ENCODE measurements around the gene TMEM62. TPM values are rescaled to one million over a fixed set of nuclear protein-coding genes. Genes with fewer than 3 reads are reported as not detected.

TMEM62 gene
- total RNA-seq, 1 experiment from 2014 or later, result 12.5 TPM

- intact Hi-C loops (cut with micrococcal nuclease; ENCODE audit: unreplicated experiment), result no loop called here
- ChIA-PET POLR2A (ENCODE audit: unreplicated experiment) (no interaction called here), CTCF (no interaction called here)
These were observed 65.6 kb downstream of the TMEM62 start for GRCh38 chr15:43198992-43199391.

GRCh38 chr15:43199945-43200488 lies 66.6 kb downstream of the TMEM62 start:
- H3K9me3 ChIP-seq (ENCODE audit: insufficient read depth, low read depth), result no peaks in the 10 kb centered on the region
- no peaks in the 10 kb centered on the region for H4K20me1 ChIP-seq (ENCODE audit: insufficient read depth)
- H3K36me3 ChIP-seq (ENCODE audit: low read depth), result no peaks in the 10 kb centered on the region
- CTCF ChIA-PET, result no interaction called here
- no TSS peak for BruUV-seq (replicated peaks)
- H3K27ac ChIP-seq, result no peak overlapping the region
- intact Hi-C loops (cut with micrococcal nuclease; ENCODE audit: unreplicated experiment), result no loop called here
- TF ChIP-seq CTCF (conservative IDR thresholded peaks at IDR 0.05) (no peak), EZH2 (IDR thresholded peaks at IDR 0.05; ENCODE audit: low read depth) (no peak)
- H3K4me3 ChIP-seq, result no peak overlapping the region
- no peak overlapping the region for H3K4me2 ChIP-seq
- H2AFZ ChIP-seq, result no peak overlapping the region
- H3K4me1 ChIP-seq (replicated peaks; ENCODE audit: insufficient read depth), result no peaks in the 10 kb centered on the region
- H3F3A ChIP-seq (ENCODE audit: insufficient read depth, low read depth), result no peaks in the 10 kb centered on the region
- no peaks in the 10 kb centered on the region for H3K79me2 ChIP-seq (ENCODE audit: low read depth)
- POLR2A ChIA-PET (ENCODE audit: unreplicated experiment), result no interaction called here
- H3K27me3 ChIP-seq (ENCODE audit: insufficient read depth, low read depth), result no peaks in the 10 kb centered on the region
- H3K9me2 ChIP-seq (ENCODE audit: insufficient read depth), result no peaks in the 10 kb centered on the region
- no peak for DNase-seq

More at GRCh38 chr15:43198992-43199391, 65.6 kb downstream of the TMEM62 start:
- Histone ChIP-seq H2AFZ (no peak overlapping the region), H3K27me3 (ENCODE audit: insufficient read depth, low read depth) (no peaks in the 10 kb centered on the region), H3K27ac (no peak overlapping the region), H3K79me2 (ENCODE audit: low read depth) (no peaks in the 10 kb centered on the region), H3K9me3 (ENCODE audit: insufficient read depth, low read depth) (no peaks in the 10 kb centered on the region), H3K9me2 (ENCODE audit: insufficient read depth) (no peaks in the 10 kb centered on the region), H3K4me3 (no peak overlapping the region), H3F3A (ENCODE audit: insufficient read depth, low read depth) (no peaks in the 10 kb centered on the region), H3K4me2 (no peak overlapping the region), H4K20me1 (ENCODE audit: insufficient read depth) (no peaks in the 10 kb centered on the region), H3K36me3 (ENCODE audit: low read depth) (0 out of 2 replicates have a peak, but pooled peaks cover 6% of the 10 kb centered on the region), H3K4me1 (replicated peaks; ENCODE audit: insufficient read depth) (no peaks in the 10 kb centered on the region)
- TF ChIP-seq EZH2 (IDR thresholded peaks at IDR 0.05; ENCODE audit: low read depth) (no peak), CTCF (conservative IDR thresholded peaks at IDR 0.05) (no peak)
- BruUV-seq (replicated peaks), result no TSS peak
- no peak for DNase-seq

GRCh38 chr15:43204016-43204901 lies 70.9 kb downstream of the TMEM62 start:
- H3K9me2 ChIP-seq (ENCODE audit: insufficient read depth), result no peaks in the 10 kb centered on the region
- intact Hi-C loops (cut with micrococcal nuclease; ENCODE audit: unreplicated experiment), result loop anchor here (2.0 kb wide), 1 partner anchor 499 kb away; no protein-coding TSS in a partner anchor
- no peaks in the 10 kb centered on the region for H3K36me3 ChIP-seq (ENCODE audit: low read depth)
- no peaks in the 10 kb centered on the region for H3K9me3 ChIP-seq (ENCODE audit: insufficient read depth, low read depth)
- no peaks in the 10 kb centered on the region for H4K20me1 ChIP-seq (ENCODE audit: insufficient read depth)
- no peak overlapping the region for H3K4me3 ChIP-seq
- TF ChIP-seq EZH2 (IDR thresholded peaks at IDR 0.05; ENCODE audit: low read depth) (no peak), CTCF (conservative IDR thresholded peaks at IDR 0.05) (peak; percentile 54)
- H3K4me1 ChIP-seq (replicated peaks; ENCODE audit: insufficient read depth), result no peaks in the 10 kb centered on the region
- H3F3A ChIP-seq (ENCODE audit: insufficient read depth, low read depth), result no peaks in the 10 kb centered on the region
- ChIA-PET CTCF (interaction anchor here (0.5 to 0.8 kb wide), 7 partner anchors 16 to 1758 kb away, joined by 3 to 10 read pairs (median 5); no protein-coding TSS in a partner anchor), POLR2A (ENCODE audit: unreplicated experiment) (interaction anchor here (0.6 kb wide), 3 partner anchors 21 to 658 kb away, joined by 3 to 4 read pairs (median 4); no protein-coding TSS in a partner anchor)
- H3K27ac ChIP-seq, result no peak overlapping the region
- DNase-seq, result no peak
- H2AFZ ChIP-seq, result no peak overlapping the region
- H3K4me2 ChIP-seq, result no peak overlapping the region
- H3K79me2 ChIP-seq (ENCODE audit: low read depth), result no peaks in the 10 kb centered on the region
- no peaks in the 10 kb centered on the region for H3K27me3 ChIP-seq (ENCODE audit: insufficient read depth, low read depth)
- no TSS peak for BruUV-seq (replicated peaks)

Data from PC-9 (cell line).